ENCODE measurements around the gene SERPINB2. TPM values are rescaled to one million over a fixed set of nuclear protein-coding genes. Genes with fewer than 3 reads are reported as not detected.

SERPINB2 gene
- total and polyA plus RNA-seq, 10 of the 15 experiments (the other 5 are each of a cell fraction or from before 2014, with no cell fraction given): 9.6 to 25.3 (median 14.0) TPM

- ChIA-PET CTCF (interaction anchor here (0.8 to 11.1 kb wide), 11 partner anchors 10 to 372 kb away, joined by 3 to 185 read pairs (median 6); no protein-coding TSS in a partner anchor), POLR2A (interaction anchor here (1.1 kb wide), 1 partner anchor 18 kb away, joined by 3 read pairs; the partner anchor contains the start of gene SERPINB10), RAD21 (ENCODE audit: unreplicated experiment) (interaction anchor here (0.9 to 3.6 kb wide), 3 partner anchors 18 to 84 kb away, joined by 3 to 52 read pairs (median 13); partner anchors contain the start of gene SERPINB10), SMC1A (ENCODE audit: uncharacterized antibody, unreplicated experiment) (interaction anchor here (0.8 to 6.9 kb wide), 6 partner anchors 10 to 46 kb away, joined by 3 to 105 read pairs (median 6); partner anchors contain the start of gene SERPINB10)
- Histone ChIP-seq H3K27me3 (replicated peaks in 1 of 2; ENCODE audit: control insufficient read depth in 2 of 2, insufficient read depth in 2 of 2, low read length in 1 of 2) (no peaks in the 10 kb centered on the region), H3K27ac (ENCODE audit: control insufficient read depth, insufficient read depth) (no peak overlapping the region), H3K9me3 (replicated peaks; ENCODE audit: control insufficient read depth, insufficient read depth, low read length) (no peaks in the 10 kb centered on the region), H2AFZ (ENCODE audit: control insufficient read depth, low read depth, low read length) (no peak overlapping the region), H4K20me1 (ENCODE audit: control insufficient read depth, insufficient read depth) (no peaks in the 10 kb centered on the region), H3K79me2 (ENCODE audit: control insufficient read depth, insufficient read depth, low read length) (no peaks in the 10 kb centered on the region), H3K36me3 (ENCODE audit: control insufficient read depth in 2 of 2, insufficient read depth in 2 of 2, low read length in 1 of 2) (no peaks in the 10 kb centered on the region), H3K4me1 (ENCODE audit: control insufficient read depth, insufficient read depth, low read length) (no peaks in the 10 kb centered on the region), H3K4me2 (ENCODE audit: control insufficient read depth, insufficient read depth) (no peak overlapping the region), H3K9ac (ENCODE audit: control insufficient read depth, insufficient read depth, low read length) (no peak overlapping the region), H3K4me3 (no peak overlapping the region)
- WGBS (ENCODE audit: insufficient coverage, insufficient replicate concordance, low lambda C conversion rate, missing lambda C conversion rate): 81% methylated on average over 6 of the region's 6 CpGs
- intact Hi-C loops (cut with micrococcal nuclease; ENCODE audit: unreplicated experiment) (loop anchor here (5.0 kb wide), 1 partner anchor 102 kb away; no protein-coding TSS in a partner anchor), in situ Hi-C loops (cut with MboI) (loop anchor here (5.0 kb wide), 2 partner anchors 47 to 87 kb away; no protein-coding TSS in a partner anchor)
- ATAC-seq (no peak), DNase-seq (ENCODE audit: low read depth, low spot score) (no peak), FAIRE-seq (no peak)
- BruUV-seq (replicated peaks): no TSS peak
- TF ChIP-seq ATF7 (IDR thresholded peaks at IDR 0.05; ENCODE audit: low read depth): no peak
- TF ChIP-seq BCLAF1 (IDR thresholded peaks at IDR 0.05): no peak
- no peak for TF ChIP-seq NFXL1 (IDR thresholded peaks at IDR 0.05; ENCODE audit: borderline replicate concordance)
- TF ChIP-seq CREM (IDR thresholded peaks at IDR 0.05; ENCODE audit: low read depth): no peak
- TF ChIP-seq RELB (IDR thresholded peaks at IDR 0.05; ENCODE audit: low read depth): no peak
- no peak for TF ChIP-seq ZNF274 (IDR thresholded peaks at IDR 0.05; ENCODE audit: insufficient read depth, insufficient read length)
- TF ChIP-seq SMARCA5 (IDR thresholded peaks at IDR 0.05): no peak
- no peak for TF ChIP-seq WRNIP1 (IDR thresholded peaks at IDR 0.05; ENCODE audit: borderline replicate concordance, low read depth, low read length)
- TF ChIP-seq NFYA (IDR thresholded peaks at IDR 0.05; ENCODE audit: borderline replicate concordance, low read depth, low read length): no peak
- no peak for TF ChIP-seq TCF12 (IDR thresholded peaks at IDR 0.05; ENCODE audit: low read depth, low read length)
- TF ChIP-seq ZZZ3 (IDR thresholded peaks at IDR 0.05; ENCODE audit: control insufficient read depth, insufficient read length, low read depth): no peak
- no peak for TF ChIP-seq ZBTB4 (CRISPR knock-in tag; IDR thresholded peaks at IDR 0.05)
- TF ChIP-seq NR2C2 (IDR thresholded peaks at IDR 0.05; ENCODE audit: borderline replicate concordance, control insufficient read depth, insufficient read length, low read depth): no peak
These were observed 2.9 kb downstream of the SERPINB2 start for GRCh38 chr18:63890237-63890949.

Data from GM12878 (cell line).